SK-N-SH (cell line): ENCODE measurements around the gene ACVR2B. TPM values are rescaled to one million over a fixed set of nuclear protein-coding genes. Genes with fewer than 3 reads are reported as not detected.

Experiments used
- CTCF ChIA-PET: fragments of 300-600, 350-600 bp; formaldehyde crosslinking; extraction: SDS; loops from one replicate; lab custom pipeline; 2021; lab: Yijun Ruan, JAX
- POLR2A ChIA-PET: fragments of 350-600 bp; sonication (Branson Sonifier 250); formaldehyde crosslinking; extraction: SDS; loops from one replicate; lab custom pipeline; 2020; ENCODE audit warnings: antibody characterized with exemption, inconsistent platforms; lab: Yijun Ruan, JAX
- DNase-seq: peaks from one replicate; pipeline ENCODE4 v3.0.0; 2012
- H2AFZ ChIP-seq: fragments of 200-600 bp; sonication (generic); 2 replicates; pipeline ENCODE4 v1.8.1; 2016; ENCODE audit warnings: antibody characterized with exemption, mild to moderate bottlenecking, low read depth
- H3F3A ChIP-seq: fragments of 200-600 bp; sonication (generic); replicated peaks from 2 replicates; pipeline ENCODE3; 2016; ENCODE audit warnings: antibody characterized with exemption, mild to moderate bottlenecking; ENCODE audit not compliant: insufficient read depth
- H3K27ac ChIP-seq, 2 experiments: fragments of 200-500 bp in 1 of 2; fragments of 200-600 bp in 1 of 2; sonication (Bioruptor generic) in 1 of 2; sonication (generic), shearing (Covaris generic) in 1 of 2; 2 replicates each; pipeline versions ENCODE4 v1.5.1 to v1.6.1; 2014 to 2016; ENCODE audit warnings: low read depth in 2 of 2, inconsistent platforms in 1 of 2, low read length in 1 of 2, mild to moderate bottlenecking in 1 of 2, mixed read lengths in 1 of 2
- H3K27me3 ChIP-seq: fragments of 200-600 bp; sonication (generic), shearing (Covaris generic); 2 replicates; pipeline ENCODE4 v1.6.1; 2016; ENCODE audit warnings: mixed run types; ENCODE audit not compliant: insufficient read depth
- H3K36me3 ChIP-seq, 2 experiments: fragments of 200-500 bp in 1 of 2; fragments of 200-600 bp in 1 of 2; sonication (Bioruptor generic) in 1 of 2; sonication (generic) in 1 of 2; replicated peaks in 1 of 2; 2 replicates each; pipeline versions ENCODE3 to v1.5.1; 2014 to 2016; ENCODE audit warnings: low read length in 1 of 2, mild to moderate bottlenecking in 1 of 2; ENCODE audit not compliant: insufficient read depth in 2 of 2, control insufficient read depth in 1 of 2
- H3K4me1 ChIP-seq, 2 experiments: fragments of 200-500 bp in 1 of 2; fragments of 200-600 bp in 1 of 2; sonication (Bioruptor generic) in 1 of 2; sonication (generic), shearing (Covaris generic) in 1 of 2; 2 replicates each; pipeline versions ENCODE4 v1.5.1 to v1.6.1; 2014 to 2016; ENCODE audit warnings: low read depth in 1 of 2, low read length in 1 of 2, mixed run types in 1 of 2; ENCODE audit not compliant: insufficient read depth in 2 of 2, control insufficient read depth in 1 of 2
- H3K4me2 ChIP-seq: fragments of 200-600 bp; sonication (generic), shearing (Covaris generic); 2 replicates; pipeline ENCODE4 v1.6.1; 2017; ENCODE audit warnings: mixed run types
- H3K4me3 ChIP-seq, 2 experiments: fragments of 200-500 bp in 1 of 2; fragments of 200-600 bp in 1 of 2; sonication (Bioruptor generic) in 1 of 2; sonication (generic), shearing (Covaris generic) in 1 of 2; 2 replicates each; pipeline versions ENCODE4 v1.5.1 to v1.8.1; 2014 to 2016; ENCODE audit warnings: low read depth in 2 of 2, inconsistent platforms in 1 of 2, low read length in 1 of 2, mild to moderate bottlenecking in 1 of 2, mixed read lengths in 1 of 2, moderate library complexity in 1 of 2
- H3K79me2 ChIP-seq: fragments of 200-600 bp; sonication (generic); 2 replicates; pipeline ENCODE4 v1.8.1; 2017; ENCODE audit warnings: mild to moderate bottlenecking; ENCODE audit not compliant: insufficient read depth
- H3K9ac ChIP-seq: fragments of 200-600 bp; sonication (generic); 2 replicates; pipeline ENCODE4 v1.6.1; 2017; ENCODE audit warnings: mixed run types
- H3K9me2 ChIP-seq: fragments of 200-600 bp; sonication (generic); 2 replicates; pipeline ENCODE4 v1.6.1; 2017; ENCODE audit warnings: mixed run types
- H3K9me3 ChIP-seq: fragments of 200-600 bp; sonication (generic); 2 replicates; pipeline ENCODE4 v1.6.1; 2017; ENCODE audit warnings: mixed run types, mild to moderate bottlenecking, moderate library complexity
- H4K20me1 ChIP-seq: fragments of 200-600 bp; sonication (generic); 2 replicates; pipeline ENCODE4 v1.6.1; 2017; ENCODE audit warnings: mild to moderate bottlenecking, mixed run types; ENCODE audit not compliant: insufficient read depth
- EP300 ChIP-seq, 2 experiments: IDR thresholded peaks; 2 replicates each; pipeline versions ENCODE4 v1.4.0 to v1.6.1; 2012; ENCODE audit warnings: borderline replicate concordance in 1 of 2, low read depth in 1 of 2, low read length in 1 of 2
- FOSL2 ChIP-seq: IDR thresholded peaks from 2 replicates; pipeline ENCODE4 v1.4.0; 2012; ENCODE audit warnings: low read depth, mild to moderate bottlenecking, moderate library complexity, borderline replicate concordance
- FOXM1 ChIP-seq: IDR thresholded peaks from 2 replicates; pipeline ENCODE4 v1.4.0; 2012; ENCODE audit warnings: low read depth, mild to moderate bottlenecking
- GABPA ChIP-seq: IDR thresholded peaks from 2 replicates; pipeline ENCODE4 v1.4.0; 2012; ENCODE audit warnings: low read depth, mild to moderate bottlenecking
- MEF2A ChIP-seq: IDR thresholded peaks from 2 replicates; pipeline ENCODE4 v1.4.0; 2012; ENCODE audit warnings: low read depth, borderline replicate concordance
- NFIC ChIP-seq: IDR thresholded peaks from 2 replicates; pipeline ENCODE4 v1.4.0; 2012; ENCODE audit warnings: borderline replicate concordance
- SIN3A ChIP-seq: IDR thresholded peaks from 2 replicates; pipeline ENCODE4 v1.6.1; 2012; ENCODE audit warnings: low read depth, mild to moderate bottlenecking, low read length, moderate library complexity, borderline replicate concordance
- TEAD4 ChIP-seq: IDR thresholded peaks from 2 replicates; pipeline ENCODE4 v1.4.0; 2012; ENCODE audit warnings: mild to moderate bottlenecking, borderline replicate concordance; ENCODE audit not compliant: insufficient read depth
- WGBS: methylation state at CpG from one replicate; pipeline ENCODE4 v1.1.6; 2017; ENCODE audit warnings: low lambda C conversion rate; 5-methylcytosine and 5-hydroxymethylcytosine counted together
- polyA plus RNA-seq, 3 experiments: library from polyadenylated mRNA; depleted of rRNA; stranded (reverse); fragments of >200 nt; gene quantifications; 2 replicates each; pipeline ENCODE4 v1.2.3, GENCODE V29; 2012
- TF ChIP-seq, protein P1 (sequence below): IDR thresholded peaks from 2 replicates; pipeline ENCODE4 v1.4.0; 2012; ENCODE audit warnings: low read depth, borderline replicate concordance
- TF ChIP-seq, protein P2 (sequence below): fragments of 200-600 bp; sonication (generic); IDR thresholded peaks from 2 replicates; pipeline ENCODE4 v1.6.1; 2017; ENCODE audit warnings: antibody characterized with exemption, mild to moderate bottlenecking, moderate library complexity
- TF ChIP-seq, protein P3 (sequence below): IDR thresholded peaks from 2 replicates; pipeline ENCODE4 v1.4.0; 2012; ENCODE audit warnings: low read depth
- TF ChIP-seq, protein P4 (sequence below): IDR thresholded peaks from 2 replicates; pipeline ENCODE4; 2012

Gene ACVR2B
- polyA plus RNA-seq, 1 of the 3 experiments (the other 2 are of a cell fraction): 1.4 TPM

DNA sequence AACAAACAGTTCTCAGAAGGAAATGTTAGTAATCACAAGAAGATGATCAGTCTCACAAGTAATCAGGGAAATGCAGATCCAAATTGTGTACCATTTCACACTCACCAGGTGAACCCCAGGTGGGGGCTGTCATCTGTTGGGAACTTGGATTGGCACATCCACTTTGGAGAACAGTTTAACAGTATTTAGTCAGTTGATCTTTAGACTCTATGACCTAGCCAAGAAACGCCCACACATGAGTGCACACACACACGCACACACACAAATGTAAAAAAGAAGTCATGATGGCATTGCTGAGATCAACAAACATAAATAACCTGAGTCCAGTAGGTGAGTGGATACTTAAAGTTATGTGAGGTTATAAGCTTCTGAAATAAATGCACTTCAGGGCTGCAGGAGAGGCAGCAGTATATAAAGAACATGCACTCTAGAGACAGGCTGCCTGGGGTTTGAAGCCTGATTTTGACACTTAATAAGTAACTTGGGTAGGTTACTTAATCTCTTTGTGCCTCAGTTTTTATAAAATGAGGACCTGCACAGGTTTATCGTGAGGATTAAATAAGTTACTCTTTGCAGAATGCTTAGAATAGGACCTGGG is 17.7 kb downstream of the ACVR2B start:
- Histone ChIP-seq H3K4me1 (peaks cover 0 to 22% of the 10 kb centered on the region in 2 experiments; a peak in 1 of 4 replicates), H3K9me3 (peaks cover 20% of the 10 kb centered on the region), H4K20me1 (0 out of 2 replicates have a peak, but pooled peaks cover 3% of the 10 kb centered on the region), H3K27me3 (no peaks in the 10 kb centered on the region), H3K4me2 (no peak overlapping the region), H3K36me3 (peaks cover 0 to 2% of the 10 kb centered on the region in 2 experiments), H3K4me3 (no peak overlapping the region), H2AFZ (no peak overlapping the region), H3K27ac (no peak overlapping the region), H3K9me2 (no peaks in the 10 kb centered on the region), H3F3A (no peaks in the 10 kb centered on the region), H3K9ac (no peak overlapping the region), H3K79me2 (0 out of 2 replicates have a peak, but pooled peaks cover 20% of the 10 kb centered on the region)
- no peak for DNase-seq
- WGBS: 93% methylated on average over 3 of the region's 3 CpGs
- no peak for TF ChIP-seq FOSL2
- TF ChIP-seq, protein P1, sequence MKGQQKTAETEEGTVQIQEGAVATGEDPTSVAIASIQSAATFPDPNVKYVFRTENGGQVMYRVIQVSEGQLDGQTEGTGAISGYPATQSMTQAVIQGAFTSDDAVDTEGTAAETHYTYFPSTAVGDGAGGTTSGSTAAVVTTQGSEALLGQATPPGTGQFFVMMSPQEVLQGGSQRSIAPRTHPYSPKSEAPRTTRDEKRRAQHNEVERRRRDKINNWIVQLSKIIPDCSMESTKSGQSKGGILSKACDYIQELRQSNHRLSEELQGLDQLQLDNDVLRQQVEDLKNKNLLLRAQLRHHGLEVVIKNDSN: no peak
- no peak for TF ChIP-seq MEF2A
- no peak for TF ChIP-seq GABPA
- TF ChIP-seq FOXM1: no peak
- TF ChIP-seq, protein P2, sequence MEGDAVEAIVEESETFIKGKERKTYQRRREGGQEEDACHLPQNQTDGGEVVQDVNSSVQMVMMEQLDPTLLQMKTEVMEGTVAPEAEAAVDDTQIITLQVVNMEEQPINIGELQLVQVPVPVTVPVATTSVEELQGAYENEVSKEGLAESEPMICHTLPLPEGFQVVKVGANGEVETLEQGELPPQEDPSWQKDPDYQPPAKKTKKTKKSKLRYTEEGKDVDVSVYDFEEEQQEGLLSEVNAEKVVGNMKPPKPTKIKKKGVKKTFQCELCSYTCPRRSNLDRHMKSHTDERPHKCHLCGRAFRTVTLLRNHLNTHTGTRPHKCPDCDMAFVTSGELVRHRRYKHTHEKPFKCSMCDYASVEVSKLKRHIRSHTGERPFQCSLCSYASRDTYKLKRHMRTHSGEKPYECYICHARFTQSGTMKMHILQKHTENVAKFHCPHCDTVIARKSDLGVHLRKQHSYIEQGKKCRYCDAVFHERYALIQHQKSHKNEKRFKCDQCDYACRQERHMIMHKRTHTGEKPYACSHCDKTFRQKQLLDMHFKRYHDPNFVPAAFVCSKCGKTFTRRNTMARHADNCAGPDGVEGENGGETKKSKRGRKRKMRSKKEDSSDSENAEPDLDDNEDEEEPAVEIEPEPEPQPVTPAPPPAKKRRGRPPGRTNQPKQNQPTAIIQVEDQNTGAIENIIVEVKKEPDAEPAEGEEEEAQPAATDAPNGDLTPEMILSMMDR: no peak
- TF ChIP-seq SIN3A: no peak
- TF ChIP-seq TEAD4: no peak
- TF ChIP-seq, protein P3, sequence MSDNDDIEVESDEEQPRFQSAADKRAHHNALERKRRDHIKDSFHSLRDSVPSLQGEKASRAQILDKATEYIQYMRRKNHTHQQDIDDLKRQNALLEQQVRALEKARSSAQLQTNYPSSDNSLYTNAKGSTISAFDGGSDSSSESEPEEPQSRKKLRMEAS: no peak
- TF ChIP-seq EP300 (IDR thresholded peaks at IDR 0.05; ENCODE audit: borderline replicate concordance in 1 of 2, low read depth in 1 of 2, low read length in 1 of 2): no peak
- TF ChIP-seq, protein P4, sequence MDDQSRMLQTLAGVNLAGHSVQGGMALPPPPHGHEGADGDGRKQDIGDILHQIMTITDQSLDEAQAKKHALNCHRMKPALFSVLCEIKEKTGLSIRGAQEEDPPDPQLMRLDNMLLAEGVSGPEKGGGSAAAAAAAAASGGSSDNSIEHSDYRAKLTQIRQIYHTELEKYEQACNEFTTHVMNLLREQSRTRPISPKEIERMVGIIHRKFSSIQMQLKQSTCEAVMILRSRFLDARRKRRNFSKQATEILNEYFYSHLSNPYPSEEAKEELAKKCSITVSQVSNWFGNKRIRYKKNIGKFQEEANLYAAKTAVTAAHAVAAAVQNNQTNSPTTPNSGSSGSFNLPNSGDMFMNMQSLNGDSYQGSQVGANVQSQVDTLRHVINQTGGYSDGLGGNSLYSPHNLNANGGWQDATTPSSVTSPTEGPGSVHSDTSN: no peak
- POLR2A ChIA-PET: no interaction called here
- CTCF ChIA-PET: interaction anchor here (1.7 to 3.5 kb wide), 3 partner anchors 9 to 125 kb away, joined by 7 to 21 read pairs (median 13); partner anchors contain the start of gene XYLB

DNA sequence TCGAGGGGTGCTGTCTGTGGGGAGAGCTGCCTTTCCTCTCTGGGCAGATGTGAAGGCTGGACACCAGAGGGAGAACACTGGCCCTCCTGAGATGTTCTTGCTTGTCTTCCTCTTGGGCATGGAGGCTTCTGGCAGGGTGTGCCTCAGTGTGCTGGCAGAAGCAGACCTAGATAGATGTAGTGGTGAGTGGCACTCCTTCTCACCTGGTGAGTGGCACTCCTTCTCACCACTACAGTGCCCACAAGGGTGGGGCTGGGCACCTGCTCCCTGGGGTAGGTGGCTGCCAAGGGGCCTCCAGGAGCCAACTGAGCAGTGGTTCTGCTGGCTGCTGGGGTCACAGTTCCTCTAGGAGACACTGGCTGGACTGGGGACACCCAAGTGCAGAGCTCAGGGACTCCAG is 18.7 kb downstream of the ACVR2B start:
- H3K4me3 ChIP-seq: no peak overlapping the region
- POLR2A ChIA-PET: no interaction called here
- H3K9me2 ChIP-seq: no peaks in the 10 kb centered on the region
- TF ChIP-seq MEF2A (no peak), NFIC (no peak)
- TF ChIP-seq, protein P2: no peak
- no peak for DNase-seq
- H3K4me1 ChIP-seq: peaks cover 0 to 26% of the 10 kb centered on the region in 2 experiments; a peak in 1 of 4 replicates
- no peak overlapping the region for H2AFZ ChIP-seq
- H4K20me1 ChIP-seq: 0 out of 2 replicates have a peak, but pooled peaks cover 6% of the 10 kb centered on the region
- no peaks in the 10 kb centered on the region for H3F3A ChIP-seq
- no peaks in the 10 kb centered on the region for H3K27me3 ChIP-seq
- H3K4me2 ChIP-seq: no peak overlapping the region
- no peak overlapping the region for H3K9ac ChIP-seq
- CTCF ChIA-PET: interaction anchor here (0.7 to 2.7 kb wide), 2 partner anchors 16 to 126 kb away, joined by 3 to 13 read pairs; partner anchors contain the start of gene XYLB
- WGBS: 100% methylated on average over 1 of the region's 1 CpG
- peaks cover 20% of the 10 kb centered on the region for H3K9me3 ChIP-seq
- H3K79me2 ChIP-seq: 0 out of 2 replicates have a peak, but pooled peaks cover 17% of the 10 kb centered on the region
- H3K36me3 ChIP-seq: peaks cover under 1 to 2% of the 10 kb centered on the region in 2 experiments
- no peak overlapping the region for H3K27ac ChIP-seq
